Testis (tissue), 3 donors: ENCODE data around the gene CALML4. TPM values are rescaled to one million over a fixed set of nuclear protein-coding genes. Genes with fewer than 3 reads are reported as not detected.
"Not testable (repeated sequence)": the region's sequence is repeated elsewhere in the genome, so short reads cannot be mapped to it uniquely, and the experiment has no call there.

ENCODE experiments used
- DNase-seq: peaks from one replicate; pipeline ENCODE4 v3.0.0-alpha.2; 2019
- H3K27ac ChIP-seq, 2 donors: fragments of 200-600 bp; sonication (generic); one replicate each; pipeline ENCODE4 v1.5.1; 2019
- H3K27me3 ChIP-seq: fragments of 200-600 bp; sonication (generic); one replicate; pipeline ENCODE4 v1.5.1; 2019
- H3K36me3 ChIP-seq: fragments of 200-600 bp; sonication (generic); one replicate; pipeline ENCODE4 v1.5.1; 2017; ENCODE audit warnings: low read depth; ENCODE audit errors: missing control alignments
- H3K4me1 ChIP-seq: fragments of 200-600 bp; sonication (generic); one replicate; pipeline ENCODE4 v1.5.1; 2019
- H3K4me3 ChIP-seq, 2 donors: fragments of 200-600 bp; sonication (generic); one replicate each; pipeline ENCODE4 v1.5.1; 2017 to 2019
- H3K9me3 ChIP-seq: fragments of 200-600 bp; sonication (generic); one replicate; pipeline ENCODE4 v1.5.1; 2017
- CTCF ChIP-seq, 3 experiments: fragments of 450-650 bp in 2 of 3; fragments of 200-600 bp in 1 of 3; sonication (generic) in 1 of 3; IDR thresholded peaks; one replicate each; pipeline ENCODE4 v1.5.1; 2016 to 2019; ENCODE audit warnings: antibody characterized with exemption in 3 of 3, mild to moderate bottlenecking in 2 of 3, moderate library complexity in 1 of 3
- POLR2A ChIP-seq: fragments of 450-650 bp; IDR thresholded peaks from one replicate; pipeline ENCODE4 v1.6.1; 2017; ENCODE audit warnings: antibody characterized with exemption, mild to moderate bottlenecking, moderate library complexity
- WGBS, 2 donors: methylation state at CpG; one replicate each; pipeline ENCODE4 v1.1.5; 2018; 5-methylcytosine and 5-hydroxymethylcytosine counted together
- intact Hi-C: fragments of 100-400 bp; cut with DNase I; formaldehyde crosslinking; loops from one replicate; pipeline ENCODE4 v1.15.1; 2023; ENCODE audit warnings: low total_unique reads
- polyA plus RNA-seq: library from polyadenylated mRNA; stranded (reverse); fragments of 350-450 nt; fragmentation: Illumina TruSeq; extraction: RNeasy Lipid Tissue Mini Kit (QIAGEN cat#74804); gene quantifications from one replicate; pipeline ENCODE4 v1.2.3, GENCODE V29; 2014; ENCODE audit warnings: low read depth, low replicate concordance; ENCODE audit not compliant: insufficient read depth
- total RNA-seq, 2 donors: library from RNA; depleted of rRNA; stranded (reverse); fragments of >200 nt; gene quantifications; one replicate each; pipeline ENCODE4 v1.2.3, GENCODE V29; 2016

The CALML4 gene
- total and polyA plus RNA-seq, 3 donors from 2014 or later: 6.8 to 10.5 (median 10.4) TPM

- Histone ChIP-seq H3K9me3 (no peaks in the 10 kb centered on the region), H3K4me1 (no peaks in the 10 kb centered on the region), H3K27me3 (no peaks in the 10 kb centered on the region), H3K27ac (no peak overlapping the region), H3K36me3 (no peaks in the 10 kb centered on the region), H3K4me3 (no peak overlapping the region)
- intact Hi-C loops: no loop called here
- no peak for TF ChIP-seq POLR2A
- no peak for TF ChIP-seq CTCF (IDR thresholded peaks at IDR 0.05)
- DNase-seq: no peak
- WGBS, 2 donors: 72 to 82% methylated on average over 5 of the region's 5 CpGs
Measured at GRCh38 chr15:68241088-68241935, 36.2 kb upstream of the CALML4 start.

GRCh38 chr15:68239025-68239424 is 33.9 kb upstream of the CALML4 start:
- DNase-seq: no peak
- intact Hi-C loops: no loop called here

GRCh38 chr15:68235022-68235421 is 29.9 kb upstream of the CALML4 start:
- no peak for DNase-seq
- intact Hi-C loops: no loop called here
- Histone ChIP-seq H3K27ac (no peak overlapping the region), H3K36me3 (no peaks in the 10 kb centered on the region), H3K4me3 (no peak overlapping the region), H3K9me3 (no peaks in the 10 kb centered on the region), H3K4me1 (peaks cover 5% of the 10 kb centered on the region), H3K27me3 (no peaks in the 10 kb centered on the region)
- TF ChIP-seq CTCF (IDR thresholded peaks at IDR 0.05) (no peak), POLR2A (no peak)
- WGBS, 2 donors: 92 to 98% methylated on average over 4 of the region's 4 CpGs

More at GRCh38 chr15:68239025-68239424, 33.9 kb upstream of the CALML4 start:
- Histone ChIP-seq H3K27ac (no peak overlapping the region), H3K27me3 (no peaks in the 10 kb centered on the region), H3K4me1 (no peaks in the 10 kb centered on the region), H3K36me3 (no peaks in the 10 kb centered on the region), H3K4me3 (no peak overlapping the region), H3K9me3 (no peaks in the 10 kb centered on the region)
- TF ChIP-seq CTCF (IDR thresholded peaks at IDR 0.05): no peak
- TF ChIP-seq POLR2A: no peak

- H3K27ac ChIP-seq, H3K27me3 ChIP-seq, intact Hi-C loops, H3K36me3 ChIP-seq, H3K4me1 ChIP-seq, DNase-seq, H3K4me3 ChIP-seq, H3K9me3 ChIP-seq: not testable (repeated sequence)
- 91 to 96% methylated on average over 9 of the region's 9 CpGs for WGBS, 2 donors
Measured at GRCh38 chr15:68234520-68234919, 29.4 kb upstream of the CALML4 start.

GRCh38 chr15:68234060-68234459 is 28.9 kb upstream of the CALML4 start:
- Histone ChIP-seq H3K4me3 (no peak overlapping the region), H3K36me3 (no peaks in the 10 kb centered on the region), H3K4me1 (peaks cover 7% of the 10 kb centered on the region), H3K27me3 (no peaks in the 10 kb centered on the region), H3K9me3 (no peaks in the 10 kb centered on the region), H3K27ac (no peak overlapping the region)
- TF ChIP-seq CTCF (IDR thresholded peaks at IDR 0.05): no peak
- TF ChIP-seq POLR2A: no peak
- intact Hi-C loops: no loop called here
- no peak for DNase-seq
- 46 to 57% methylated on average over 6 of the region's 6 CpGs for WGBS, 2 donors
